HG02798 (cell line): Measurements from ENCODE around the gene EIF4EBP2.

Source experiments
- ATAC-seq: cut with Tn5 transposase; IDR thresholded peaks from one replicate; pipeline ENCODE4 v1.9.1; 2021; ENCODE audit warnings: mild to moderate bottlenecking; ENCODE audit not compliant: unreplicated experiment, poor library complexity

EIF4EBP2 gene

GRCh38 chr10:70404036-70404786 is at the start of gene EIF4EBP2:
TSS of gene EIF4EBP2 (plus strand) at chr10:70404145. CDS start at chr10:70404402, 257 bp downstream.
- ATAC-seq, result peak; percentile 93

GRCh38 chr10:70354556-70354955 is 49.4 kb upstream of the EIF4EBP2 start:
- no peak for ATAC-seq

GRCh38 chr10:70355051-70356021 is 48.6 kb upstream of the EIF4EBP2 start:
- peak; percentile 70 for ATAC-seq

- ATAC-seq, result no peak
Observed at GRCh38 chr10:70357565-70357964, 46.4 kb upstream of the EIF4EBP2 start.

GRCh38 chr10:70358446-70358845 is 45.5 kb upstream of the EIF4EBP2 start:
- ATAC-seq, result no peak

- no peak for ATAC-seq
Observed at GRCh38 chr10:70359017-70359550, 44.9 kb upstream of the EIF4EBP2 start.

- no peak for ATAC-seq
Observed at GRCh38 chr10:70360215-70360614, 43.7 kb upstream of the EIF4EBP2 start.

GRCh38 chr10:70362328-70362727 is 41.6 kb upstream of the EIF4EBP2 start:
- peak; percentile 35 for ATAC-seq

- ATAC-seq, result no peak
Observed at GRCh38 chr10:70363292-70363691, 40.7 kb upstream of the EIF4EBP2 start.

GRCh38 chr10:70363971-70364771 is 39.8 kb upstream of the EIF4EBP2 start:
- ATAC-seq, result peak; percentile 92

- ATAC-seq, result no peak
Observed at GRCh38 chr10:70364772-70365091, 39.2 kb upstream of the EIF4EBP2 start.

GRCh38 chr10:70367195-70367796 is 36.6 kb upstream of the EIF4EBP2 start:
- ATAC-seq, result no peak

GRCh38 chr10:70368774-70369482 is 35.0 kb upstream of the EIF4EBP2 start:
- ATAC-seq, result no peak

- ATAC-seq, result no peak
Observed at GRCh38 chr10:70369498-70370018, 34.4 kb upstream of the EIF4EBP2 start.

- no peak for ATAC-seq
Observed at GRCh38 chr10:70370766-70371165, 33.2 kb upstream of the EIF4EBP2 start.

GRCh38 chr10:70371846-70372245 is 32.1 kb upstream of the EIF4EBP2 start:
- no peak for ATAC-seq

- no peak for ATAC-seq
Observed at GRCh38 chr10:70374775-70375614, 28.9 kb upstream of the EIF4EBP2 start.
